ENCODE data around the gene IQCE.

The IQCE gene, protein sequence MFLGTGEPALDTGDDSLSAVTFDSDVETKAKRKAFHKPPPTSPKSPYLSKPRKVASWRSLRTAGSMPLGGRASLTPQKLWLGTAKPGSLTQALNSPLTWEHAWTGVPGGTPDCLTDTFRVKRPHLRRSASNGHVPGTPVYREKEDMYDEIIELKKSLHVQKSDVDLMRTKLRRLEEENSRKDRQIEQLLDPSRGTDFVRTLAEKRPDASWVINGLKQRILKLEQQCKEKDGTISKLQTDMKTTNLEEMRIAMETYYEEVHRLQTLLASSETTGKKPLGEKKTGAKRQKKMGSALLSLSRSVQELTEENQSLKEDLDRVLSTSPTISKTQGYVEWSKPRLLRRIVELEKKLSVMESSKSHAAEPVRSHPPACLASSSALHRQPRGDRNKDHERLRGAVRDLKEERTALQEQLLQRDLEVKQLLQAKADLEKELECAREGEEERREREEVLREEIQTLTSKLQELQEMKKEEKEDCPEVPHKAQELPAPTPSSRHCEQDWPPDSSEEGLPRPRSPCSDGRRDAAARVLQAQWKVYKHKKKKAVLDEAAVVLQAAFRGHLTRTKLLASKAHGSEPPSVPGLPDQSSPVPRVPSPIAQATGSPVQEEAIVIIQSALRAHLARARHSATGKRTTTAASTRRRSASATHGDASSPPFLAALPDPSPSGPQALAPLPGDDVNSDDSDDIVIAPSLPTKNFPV

GRCh38 chr7:2558629-2559282, at the start of gene IQCE:
IQCE (plus strand) TSS chr7:2558979; CDS start chr7:2559182, 203 bp downstream.
- peak; percentile 86 to 87 for DNase-seq (ENCODE audit: low read depth in 2 of 2)

GRCh38 chr7:2509298-2509906, 49.4 kb upstream of the IQCE start:
- DNase-seq (ENCODE audit: low read depth in 2 of 2) = no peak

- no peak for DNase-seq (ENCODE audit: low read depth in 2 of 2)
These were observed 48.5 kb upstream of the IQCE start for GRCh38 chr7:2510130-2510776.

GRCh38 chr7:2510909-2511768, 47.6 kb upstream of the IQCE start:
- no peak for DNase-seq (ENCODE audit: low read depth in 2 of 2)

GRCh38 chr7:2511769-2512168, 47.0 kb upstream of the IQCE start:
- no peak for DNase-seq (ENCODE audit: low read depth in 2 of 2)

DNA sequence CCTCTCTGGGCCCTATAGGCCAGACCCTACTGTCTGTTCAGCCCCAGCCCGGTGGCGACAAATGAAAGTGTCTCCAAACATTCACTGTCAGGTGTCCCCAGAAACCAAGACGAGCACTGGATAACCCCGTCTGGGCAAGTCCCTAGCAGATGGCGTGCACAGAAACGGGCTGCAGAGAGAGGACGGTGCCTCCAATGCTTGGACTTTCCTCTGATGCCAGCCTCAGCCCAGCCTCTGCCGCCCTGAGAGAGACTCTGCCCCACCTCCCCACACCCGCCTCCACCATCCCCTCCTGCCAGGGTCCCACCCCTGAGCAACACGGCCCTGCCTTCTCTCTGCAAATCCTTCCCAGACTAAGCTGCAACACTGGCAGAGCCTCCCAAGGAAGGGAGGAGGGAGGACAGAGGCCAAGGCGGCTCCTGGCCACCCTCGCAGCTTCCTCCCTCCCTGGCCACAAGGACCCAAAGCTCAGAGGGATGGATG, 46.6 kb upstream of the IQCE start:
- no peak for DNase-seq (ENCODE audit: low read depth in 2 of 2)

DNA sequence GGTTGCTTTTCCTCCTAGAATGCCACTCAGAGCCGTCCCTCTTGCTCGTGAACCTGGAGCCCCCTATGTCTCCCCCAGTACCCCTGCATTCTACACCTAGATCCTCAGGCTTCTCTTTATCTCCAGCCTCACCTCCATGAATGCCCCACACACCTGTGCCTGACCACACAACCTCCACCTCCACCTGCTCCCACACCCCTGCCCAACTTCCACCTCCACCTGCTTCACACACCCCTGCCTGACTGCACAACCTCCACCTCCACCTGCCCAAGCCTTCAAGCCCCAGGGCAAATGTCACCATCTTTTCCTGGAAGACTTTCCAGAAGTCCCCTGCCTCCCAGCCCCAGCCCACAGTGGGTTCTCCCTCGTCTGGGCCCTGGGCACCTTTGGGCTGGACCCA, 46.1 kb upstream of the IQCE start:
- no peak for DNase-seq (ENCODE audit: low read depth in 2 of 2)

DNA sequence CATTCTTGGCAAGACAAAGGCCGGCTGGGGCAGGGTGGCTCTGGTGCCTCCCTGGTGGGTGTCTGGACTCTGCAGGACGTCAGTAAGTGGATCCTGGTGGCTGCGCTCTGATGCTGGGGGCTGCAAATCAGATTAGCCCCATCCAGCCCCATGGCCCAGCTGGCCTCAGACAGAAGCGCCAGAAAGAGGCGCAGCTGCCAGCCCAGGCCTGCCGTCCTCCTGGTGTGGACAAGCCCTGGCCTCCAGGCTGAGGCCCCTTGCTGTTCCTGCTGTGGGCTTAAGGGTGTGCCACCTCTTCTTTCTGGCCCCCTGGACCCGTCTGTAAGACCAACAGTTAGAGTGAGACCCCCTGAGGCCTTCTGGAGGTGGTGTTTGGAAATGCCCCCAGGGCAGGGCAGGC, 45.1 kb upstream of the IQCE start:
- DNase-seq (ENCODE audit: low read depth in 2 of 2) = no peak

DNA sequence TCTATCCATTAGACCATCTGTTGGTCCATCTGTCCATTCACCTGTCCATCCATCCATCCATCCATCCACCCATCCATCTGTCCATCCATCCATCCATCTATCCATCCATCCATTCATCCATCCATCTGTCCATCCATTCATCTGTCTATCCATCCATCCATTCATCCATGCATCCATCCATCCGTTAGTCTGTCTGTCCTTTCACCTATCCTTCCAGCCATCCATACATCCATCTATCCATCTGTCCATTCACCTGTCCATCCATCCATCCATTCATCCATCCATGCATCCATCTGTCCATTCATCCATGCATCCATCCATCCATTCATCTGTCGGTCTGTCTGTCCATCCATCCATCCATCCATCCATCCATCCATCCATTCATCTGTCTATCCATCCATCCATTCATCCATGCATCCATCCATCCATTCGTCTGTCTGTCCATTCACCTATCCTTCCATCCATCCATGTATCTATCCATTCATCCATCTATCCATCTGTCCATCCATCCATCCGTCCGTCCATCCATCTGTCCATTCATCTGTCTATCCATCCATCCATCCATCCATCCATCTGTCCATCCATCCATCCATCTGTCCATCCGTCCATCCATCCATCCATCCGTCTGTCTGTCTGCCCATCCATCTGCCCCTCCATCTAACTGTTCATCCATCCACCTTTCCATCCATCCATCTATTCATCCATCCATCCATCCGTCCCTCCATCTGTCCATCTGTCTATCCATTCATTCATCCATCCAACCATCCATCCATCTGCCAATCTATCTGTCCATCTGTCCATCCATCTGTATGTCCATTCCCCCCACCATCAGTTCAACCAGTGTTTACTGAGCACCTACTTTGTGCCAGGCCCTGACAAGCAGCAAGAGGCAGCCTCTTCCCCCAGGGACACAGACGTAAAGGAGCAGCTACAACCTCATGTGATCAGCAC, 44.0 kb upstream of the IQCE start:
- no peak for DNase-seq (ENCODE audit: low read depth in 2 of 2)

- DNase-seq (ENCODE audit: low read depth in 2 of 2) = no peak
These were observed 43.2 kb upstream of the IQCE start for GRCh38 chr7:2515424-2516193.

DNA sequence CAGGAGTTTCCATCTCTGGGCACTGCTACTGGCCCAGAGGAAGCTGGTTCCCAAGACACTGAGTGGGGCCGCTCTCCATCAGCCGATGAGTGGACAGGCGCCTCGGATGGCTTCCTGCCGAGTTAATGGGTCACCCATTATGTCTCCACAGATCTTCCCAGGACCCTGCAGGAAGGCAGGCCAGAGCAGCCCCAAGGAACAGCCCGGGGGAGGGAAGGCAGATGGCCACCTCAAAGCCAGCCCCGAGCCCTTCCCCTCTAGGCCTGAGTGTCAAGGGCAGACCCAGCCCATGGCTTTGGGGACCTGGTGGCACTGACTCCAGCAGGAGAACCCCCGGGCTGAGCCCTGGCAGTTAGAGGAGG, 42.6 kb upstream of the IQCE start:
- DNase-seq (ENCODE audit: low read depth in 2 of 2) = no peak

DNA sequence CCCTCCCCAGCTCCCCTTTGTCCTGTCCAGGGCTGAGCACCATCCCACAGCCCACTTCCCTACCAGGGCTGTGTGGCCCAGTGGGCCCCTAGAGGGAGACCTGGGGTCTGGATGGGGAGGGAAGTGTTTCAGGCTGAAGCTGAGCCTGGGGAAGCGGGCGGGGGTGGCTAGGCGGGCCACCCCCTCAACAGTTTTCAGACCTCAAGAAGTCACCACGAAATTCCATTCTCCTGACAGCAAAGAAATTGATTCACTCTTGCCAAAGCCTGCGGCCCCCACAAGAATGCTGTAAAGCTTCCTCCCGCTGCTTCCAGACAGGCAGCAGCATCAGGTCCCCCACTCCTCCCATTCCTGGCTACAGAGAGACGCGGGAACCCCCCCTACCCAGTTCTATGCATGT, 41.8 kb upstream of the IQCE start:
- DNase-seq (ENCODE audit: low read depth in 2 of 2) = no peak

- no peak for DNase-seq (ENCODE audit: low read depth in 2 of 2)
These were observed 40.9 kb upstream of the IQCE start for GRCh38 chr7:2517678-2518507.

DNA sequence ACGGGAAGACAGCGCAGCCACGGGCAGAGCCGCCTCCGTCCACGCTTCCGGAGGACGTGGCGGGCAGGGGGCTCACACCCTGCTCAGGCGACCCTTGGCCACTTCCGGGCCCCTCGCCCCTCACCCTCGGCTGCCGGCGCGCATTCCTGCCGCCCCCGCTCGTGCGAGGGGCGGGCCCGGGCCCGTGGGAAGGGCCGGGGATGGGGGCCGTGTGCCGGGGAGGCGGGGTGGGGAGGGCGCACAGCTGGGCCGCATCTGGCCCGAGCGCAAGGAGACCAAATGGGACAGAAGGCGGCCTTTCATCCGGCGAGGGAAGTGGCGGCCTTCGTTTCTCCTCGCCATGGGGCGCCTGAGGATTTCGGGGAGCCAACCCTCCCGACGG, 40.1 kb upstream of the IQCE start:
- no peak for DNase-seq (ENCODE audit: low read depth in 2 of 2)

DNA sequence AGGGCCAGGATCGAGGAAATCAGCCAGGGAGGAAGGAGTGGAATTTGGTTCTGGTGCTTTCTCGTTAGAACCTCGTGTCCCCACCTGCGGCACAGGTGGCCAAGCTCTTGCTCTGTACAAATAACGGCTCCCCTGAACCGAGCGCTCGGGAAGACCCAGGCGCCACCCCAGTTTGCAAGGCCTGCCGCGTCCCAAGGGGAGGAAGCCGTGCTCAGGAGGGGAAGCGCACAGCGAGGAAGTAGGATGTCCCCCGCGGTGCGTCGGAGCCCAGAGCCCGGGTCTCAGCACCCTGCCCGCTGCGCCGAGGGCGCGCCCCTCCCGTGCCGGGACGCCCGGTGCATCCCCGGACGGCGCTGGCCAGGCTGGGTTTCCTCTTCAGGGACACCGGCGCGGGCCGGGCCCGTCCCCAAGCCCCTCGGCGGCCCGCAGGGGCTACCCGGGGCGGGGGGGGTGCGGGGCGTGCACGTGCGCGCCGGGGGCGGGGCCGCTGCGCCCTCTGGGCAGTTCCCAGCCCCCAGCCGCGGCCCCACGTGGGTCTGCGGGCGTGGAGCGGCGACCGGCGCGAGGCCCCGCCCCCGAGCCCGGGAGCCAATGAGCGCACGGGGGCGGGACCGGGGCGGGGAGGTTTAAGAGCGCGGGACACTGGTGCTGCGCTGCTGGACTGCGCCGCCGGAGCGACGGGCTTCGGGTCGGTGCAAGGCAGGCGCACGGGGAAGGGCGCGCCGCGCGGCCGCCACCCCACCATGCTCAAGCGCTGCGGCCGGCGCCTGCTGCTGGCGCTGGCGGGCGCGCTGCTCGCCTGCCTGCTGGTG, 39.5 kb upstream of the IQCE start, which contains the start of gene LFNG:
TSS of gene LFNG (plus strand) at position 656 of the 812 bp plus-strand sequence. CDS start at position 744, 88 bp downstream.
- DNase-seq (ENCODE audit: low read depth in 2 of 2) = peak; percentile 73 to 82

DNA sequence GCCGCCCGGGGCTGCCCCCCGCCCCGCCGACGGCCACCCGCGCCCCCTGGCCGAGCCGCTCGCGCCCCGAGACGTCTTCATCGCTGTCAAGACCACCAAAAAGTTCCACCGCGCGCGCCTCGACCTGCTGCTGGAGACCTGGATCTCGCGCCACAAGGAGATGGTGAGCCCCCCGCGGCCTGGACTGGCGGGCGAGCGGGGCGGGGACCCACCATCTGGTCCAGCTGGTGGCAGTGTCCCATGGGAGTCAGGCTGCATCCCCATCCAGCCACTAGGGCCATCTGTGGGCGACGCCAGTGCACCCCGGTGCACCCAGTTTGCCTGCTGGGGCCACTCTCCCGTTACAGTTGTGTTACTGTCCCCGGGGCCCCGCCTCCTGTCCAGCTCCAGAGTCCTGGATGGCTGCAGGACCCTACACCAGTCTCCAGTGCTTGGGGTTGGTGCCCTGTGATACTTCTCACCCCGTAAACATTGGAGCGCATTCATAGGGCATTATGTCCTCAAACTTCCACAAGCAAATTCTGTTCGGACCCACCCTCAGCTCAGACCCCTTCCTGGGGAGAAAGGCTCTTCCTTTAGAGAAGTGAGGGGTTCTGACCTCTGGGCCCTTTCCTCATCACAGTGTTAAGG, 38.5 kb upstream of the IQCE start:
- DNase-seq (ENCODE audit: low read depth in 2 of 2) = no peak

Measured in stimulated activated CD4-positive, alpha-beta T cell treated with anti-CD3 and anti-CD28 coated beads, Interleukin-4, amount 100 ng/mL, for 48 hours (primary cell).